IPS-NIHi7 (cell line): ENCODE data around the gene APOA4.
A peak's percentile ranks its signal among the peaks of the same experiment; 100 is the strongest.

Experiments
- DNase-seq: peaks from one replicate; pipeline ENCODE4 v3.0.0; 2012; ENCODE audit warnings: mixed read lengths; ENCODE audit errors: extremely low spot score

APOA4 gene

GRCh38 chr11:116777056-116777455 lies 46.0 kb downstream of the APOA4 start:
- DNase-seq, result no peak

- no peak for DNase-seq
These were observed 46.6 kb downstream of the APOA4 start for GRCh38 chr11:116776522-116776984.

GRCh38 chr11:116775975-116776374 lies 47.1 kb downstream of the APOA4 start:
- no peak for DNase-seq

- no peak for DNase-seq
These were observed 48.4 kb downstream of the APOA4 start for GRCh38 chr11:116774661-116775060.

- no peak for DNase-seq
These were observed 49.7 kb downstream of the APOA4 start for GRCh38 chr11:116773203-116774097.

- DNase-seq, result peak; percentile 95
These were observed 50.5 kb downstream of the APOA4 start, which contains the start of gene BUD13 for GRCh38 chr11:116772443-116773202. Gene BUD13 (minus strand): TSS chr11:116772987. CDS start chr11:116772964, 23 bp downstream.

GRCh38 chr11:116771935-116772334 lies 51.2 kb downstream of the APOA4 start:
- no peak for DNase-seq
